Measurements from ENCODE around the gene TMEM184A. TPM values are rescaled to one million over a fixed set of nuclear protein-coding genes. Genes with fewer than 3 reads are reported as not detected.

The TMEM184A gene
- total RNA-seq, 1 donor from 2014 or later = 0.27 TPM

- intact Hi-C loops (cut with DNase I) = no loop called here
- ATAC-seq (peak; percentile 7), DNase-seq (ENCODE audit: low spot score) (peak; percentile 62)
Observed at GRCh38 chr7:1544178-1544895, 11.7 kb downstream of the TMEM184A start.

GRCh38 chr7:1543826-1544177, 12.2 kb downstream of the TMEM184A start:
- intact Hi-C loops (cut with DNase I) = no loop called here
- DNase-seq (ENCODE audit: low spot score) (no peak), ATAC-seq (no peak)

GRCh38 chr7:1542841-1543747, 12.9 kb downstream of the TMEM184A start:
- DNase-seq (ENCODE audit: low spot score) (peak; percentile 59), ATAC-seq (no peak)
- intact Hi-C loops (cut with DNase I) = no loop called here

GRCh38 chr7:1542329-1542728, 13.7 kb downstream of the TMEM184A start:
- intact Hi-C loops (cut with DNase I) = no loop called here
- no peak for ATAC-seq
- no peak for DNase-seq (ENCODE audit: low spot score)

GRCh38 chr7:1541431-1542162, 14.4 kb downstream of the TMEM184A start:
- DNase-seq (ENCODE audit: low spot score) = no peak
- no peak for ATAC-seq
- intact Hi-C loops (cut with DNase I) = no loop called here

- intact Hi-C loops (cut with DNase I) = no loop called here
- no peak for DNase-seq (ENCODE audit: low spot score)
- ATAC-seq = no peak
Observed at GRCh38 chr7:1540776-1541271, 15.2 kb downstream of the TMEM184A start.

- ATAC-seq (no peak), DNase-seq (ENCODE audit: low spot score) (no peak)
- intact Hi-C loops (cut with DNase I) = no loop called here
Observed at GRCh38 chr7:1539882-1540775, 15.9 kb downstream of the TMEM184A start.

- DNase-seq (ENCODE audit: low spot score) (no peak), ATAC-seq (no peak)
- intact Hi-C loops (cut with DNase I) = no loop called here
Observed at GRCh38 chr7:1539181-1539881, 16.7 kb downstream of the TMEM184A start.

GRCh38 chr7:1538544-1539180, 17.3 kb downstream of the TMEM184A start:
- intact Hi-C loops (cut with DNase I) = no loop called here

GRCh38 chr7:1537535-1538412, 18.2 kb downstream of the TMEM184A start:
- peak; percentile 65 for ATAC-seq
- intact Hi-C loops (cut with DNase I) = no loop called here
- peak; percentile 96 for DNase-seq (ENCODE audit: low spot score)

More at GRCh38 chr7:1538544-1539180, 17.3 kb downstream of the TMEM184A start:
- DNase-seq (ENCODE audit: low spot score) (no peak), ATAC-seq (no peak)

- DNase-seq (ENCODE audit: low spot score) (peak; percentile 97), ATAC-seq (peak; percentile 92)
- intact Hi-C loops (cut with DNase I) = no loop called here
Observed at GRCh38 chr7:1536743-1537534, 19.1 kb downstream of the TMEM184A start.

- ATAC-seq (no peak), DNase-seq (ENCODE audit: low spot score) (no peak)
- intact Hi-C loops (cut with DNase I) = no loop called here
Observed at GRCh38 chr7:1536455-1536742, 19.6 kb downstream of the TMEM184A start.

GRCh38 chr7:1535701-1536454, 20.1 kb downstream of the TMEM184A start:
- DNase-seq (ENCODE audit: low spot score) (peak; percentile 65), ATAC-seq (no peak)
- intact Hi-C loops (cut with DNase I) = no loop called here

- intact Hi-C loops (cut with DNase I) = no loop called here
- DNase-seq (ENCODE audit: low spot score) = no peak
- no peak for ATAC-seq
Observed at GRCh38 chr7:1535100-1535458, 20.9 kb downstream of the TMEM184A start.

GRCh38 chr7:1534330-1535099, 21.5 kb downstream of the TMEM184A start:
- no peak for ATAC-seq
- intact Hi-C loops (cut with DNase I) = no loop called here
- DNase-seq (ENCODE audit: low spot score) = peak; percentile 60

All from sciatic nerve (tissue), 2 donors.